ENCODE measurements around the gene S100A16.
"Not testable (repeated sequence)": the region's sequence is repeated elsewhere in the genome, so short reads cannot be mapped to it uniquely, and the experiment has no call there.

Gene S100A16, protein sequence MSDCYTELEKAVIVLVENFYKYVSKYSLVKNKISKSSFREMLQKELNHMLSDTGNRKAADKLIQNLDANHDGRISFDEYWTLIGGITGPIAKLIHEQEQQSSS

DNA sequence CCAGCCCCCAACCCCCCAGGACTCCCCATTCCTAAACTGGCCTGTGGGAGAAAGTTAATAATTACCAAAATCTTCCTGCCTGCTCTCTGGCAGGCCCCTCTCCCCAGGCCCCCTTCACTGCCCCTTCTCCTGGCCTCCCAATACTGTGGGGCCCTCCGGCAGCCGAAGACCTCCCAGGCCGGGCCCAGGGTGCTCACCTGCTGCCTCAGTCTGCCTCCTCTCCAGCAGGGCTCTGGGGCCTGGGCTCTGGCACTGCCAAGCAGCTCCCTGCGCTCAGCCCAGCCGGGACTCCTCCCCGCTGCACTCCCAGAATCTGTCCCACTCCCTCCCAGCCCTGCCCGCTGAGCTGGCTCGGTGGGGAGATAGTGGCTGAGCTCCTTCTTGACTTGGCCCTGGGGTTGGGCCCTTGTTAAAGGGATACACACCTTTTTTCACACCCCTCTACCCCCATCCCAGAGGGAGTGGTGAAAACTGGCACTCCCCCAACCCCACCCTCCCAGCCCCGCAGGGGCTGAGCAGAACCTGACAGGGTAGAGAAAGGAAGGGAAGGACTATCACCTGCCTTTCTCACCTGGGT, at the start of gene S100A16:
S100A16 (minus strand) TSS at position 383 of the 577 bp plus-strand sequence. CDS start 4,986 bp downstream, outside the sequence.
- DNase-seq, result no peak

DNA sequence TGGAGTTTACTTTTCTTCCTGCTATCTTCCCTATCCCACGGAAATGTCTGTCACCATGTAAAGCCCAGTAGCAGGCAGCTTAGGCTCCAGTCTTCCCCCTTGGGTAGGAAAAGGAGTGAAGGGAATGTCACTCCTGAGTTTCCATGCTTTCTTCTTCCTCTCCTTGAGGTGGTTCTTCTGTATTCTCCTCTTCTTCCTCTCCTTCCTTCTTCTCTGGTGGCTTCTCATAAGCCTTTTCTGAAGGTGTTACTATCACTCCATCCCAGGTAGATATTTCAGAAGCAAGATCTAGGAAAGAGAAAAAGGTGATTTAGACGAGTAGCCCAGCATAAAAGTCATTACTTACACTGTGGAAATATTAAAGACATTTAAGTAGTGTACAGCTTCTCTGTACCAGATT, 49.3 kb upstream of the S100A16 start:
- DNase-seq, result no peak

DNA sequence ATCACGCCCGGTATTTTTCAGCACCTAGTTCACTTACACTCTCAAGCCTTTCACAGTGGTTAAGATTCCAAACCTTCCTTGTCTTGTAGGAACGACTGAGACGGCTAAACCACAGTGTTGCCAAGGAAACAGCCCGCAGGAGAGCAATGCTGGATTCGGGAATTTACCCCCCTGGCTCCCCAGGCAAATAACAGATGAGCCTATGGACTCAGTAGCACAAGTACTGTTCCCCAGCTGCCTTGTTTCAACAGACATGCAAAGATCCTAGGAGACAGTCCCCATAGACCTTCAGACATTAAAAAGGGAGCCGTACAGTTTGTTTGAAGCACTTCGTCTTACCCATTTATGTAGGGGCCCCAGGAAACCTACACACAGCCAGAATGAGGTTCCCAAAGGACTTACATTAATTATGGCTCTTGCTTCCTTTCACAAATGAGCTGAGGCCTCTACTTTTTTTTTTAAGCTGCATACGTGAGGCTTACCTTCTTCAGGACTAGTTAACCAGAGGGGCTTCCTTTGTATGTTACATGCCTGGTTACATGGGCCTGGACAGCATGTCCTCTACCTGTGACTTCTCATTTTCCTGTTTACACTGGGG, 48.3 kb upstream of the S100A16 start:
- no peak for DNase-seq

- no peak for DNase-seq
Observed at GRCh38 chr1:153659656-153660055, 46.7 kb upstream of the S100A16 start.

- no peak for DNase-seq
Observed at GRCh38 chr1:153659175-153659534, 46.2 kb upstream of the S100A16 start.

DNA sequence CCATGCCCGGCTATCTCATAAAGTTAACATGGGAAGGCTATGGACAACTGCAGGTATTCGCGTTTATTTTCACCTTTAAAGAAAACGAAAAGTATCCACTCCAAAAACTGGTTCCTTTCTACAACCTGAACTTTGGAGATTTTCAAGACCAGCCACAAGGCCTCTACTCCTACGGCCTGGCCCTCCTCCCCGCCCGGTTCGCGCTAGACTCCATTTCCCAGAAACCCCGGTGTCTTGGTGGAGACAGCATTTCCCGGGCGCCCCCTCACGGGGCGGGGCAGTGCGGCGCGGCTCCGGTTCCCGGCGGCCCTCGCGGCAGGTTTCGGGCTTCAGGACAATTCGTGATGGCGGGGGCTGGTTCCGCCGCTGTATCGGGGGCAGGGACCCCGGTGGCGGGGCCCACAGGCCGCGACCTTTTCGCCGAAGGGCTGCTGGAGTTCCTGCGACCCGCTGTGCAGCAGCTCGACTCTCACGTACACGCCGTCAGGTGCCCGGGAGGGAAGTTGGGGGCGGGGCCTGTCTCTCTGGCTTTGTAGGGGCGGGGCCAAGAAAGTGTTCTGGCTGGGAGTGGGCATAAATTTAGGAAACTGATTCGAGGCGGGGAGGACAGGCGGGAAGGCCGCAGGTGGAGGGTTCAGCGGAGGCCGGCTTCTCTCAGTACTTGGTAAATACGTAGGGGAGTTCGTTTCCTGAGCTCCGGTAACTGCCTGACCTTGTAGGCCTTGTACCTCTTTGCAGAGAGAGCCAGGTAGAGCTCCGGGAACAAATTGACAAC, 45.6 kb upstream of the S100A16 start, which contains the start of gene SNAPIN:
SNAPIN (plus strand) TSS at position 304 of the 775 bp plus-strand sequence; CDS start at position 345, 41 bp downstream.
- DNase-seq, result peak; percentile 87

DNA sequence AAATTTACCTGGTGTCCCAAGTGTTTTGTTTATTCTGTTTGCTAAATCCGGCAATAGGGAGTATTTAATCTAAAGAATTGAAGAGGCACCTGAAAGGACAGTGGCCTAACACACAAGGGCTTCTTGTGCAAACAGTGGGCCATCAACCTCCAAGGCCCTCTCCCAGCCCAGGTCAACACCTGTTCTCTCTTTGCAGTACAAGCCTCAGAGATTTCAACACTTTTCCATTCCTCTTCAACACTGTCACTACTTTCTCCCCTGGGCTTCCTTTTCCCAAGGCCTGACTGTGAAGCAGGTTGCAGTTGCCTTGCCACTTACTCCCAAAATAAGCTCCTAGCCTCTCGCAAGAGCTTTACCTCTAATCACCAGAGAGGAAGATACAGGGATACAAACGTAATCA, 42.4 kb upstream of the S100A16 start:
- DNase-seq, result peak; percentile 55

- DNase-seq, result no peak
Observed at GRCh38 chr1:153652805-153653500, 40.0 kb upstream of the S100A16 start.

GRCh38 chr1:153651771-153652170, 38.8 kb upstream of the S100A16 start:
- peak; percentile 10 for DNase-seq

DNA sequence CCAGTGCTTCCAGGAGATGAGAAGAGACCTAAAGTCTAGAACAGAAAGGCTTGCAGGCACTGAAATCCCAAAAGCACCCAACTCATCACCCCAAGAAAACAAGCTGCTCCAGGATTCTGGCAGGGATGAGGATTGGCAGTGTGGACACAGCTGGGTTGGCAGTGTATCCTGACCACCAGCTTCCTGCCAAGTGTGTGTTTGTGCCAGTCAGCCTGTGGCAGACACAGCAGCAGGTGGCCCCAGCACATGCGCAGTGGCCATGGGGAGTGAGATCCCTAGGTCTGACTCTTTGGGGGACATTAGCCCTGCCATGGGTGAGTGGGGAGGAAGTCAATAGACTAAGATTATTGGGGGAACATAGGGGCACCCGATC, 36.9 kb upstream of the S100A16 start:
- no peak for DNase-seq

DNA sequence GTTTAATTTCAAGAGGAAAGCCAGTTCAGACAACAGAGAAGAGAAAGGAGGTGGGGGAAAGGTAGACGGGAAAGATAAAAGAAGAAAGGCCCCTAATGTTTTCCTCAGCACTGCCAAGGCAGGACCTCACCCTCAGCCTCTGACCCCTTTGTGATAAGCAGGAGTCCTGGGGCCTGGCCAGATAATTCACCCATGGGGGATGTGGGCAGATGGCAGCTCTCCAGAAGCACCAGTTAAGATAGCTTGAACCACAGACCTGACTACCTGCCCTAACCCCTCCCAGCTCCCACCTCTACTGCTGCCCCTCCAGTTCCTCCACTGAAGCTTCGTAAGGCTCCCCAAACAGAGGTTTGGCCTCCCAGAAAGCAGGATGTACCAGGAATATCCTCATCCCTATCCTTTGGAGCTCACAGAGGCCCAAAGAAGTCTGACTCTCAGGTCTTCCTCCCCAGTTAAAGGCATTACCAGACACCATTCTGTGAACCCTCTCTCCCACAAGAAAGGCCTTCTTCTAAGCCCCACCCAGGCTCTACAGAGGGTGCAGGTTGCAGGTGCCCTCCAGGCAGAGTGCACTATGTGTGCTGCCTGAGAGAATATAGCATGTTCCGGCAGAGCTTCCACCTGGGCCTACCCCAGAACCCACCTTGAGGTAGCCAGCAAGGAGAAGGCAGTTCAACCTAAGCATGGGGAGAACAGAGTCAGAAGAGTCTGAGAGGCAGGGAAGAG, 36.4 kb upstream of the S100A16 start:
- no peak for DNase-seq

DNA sequence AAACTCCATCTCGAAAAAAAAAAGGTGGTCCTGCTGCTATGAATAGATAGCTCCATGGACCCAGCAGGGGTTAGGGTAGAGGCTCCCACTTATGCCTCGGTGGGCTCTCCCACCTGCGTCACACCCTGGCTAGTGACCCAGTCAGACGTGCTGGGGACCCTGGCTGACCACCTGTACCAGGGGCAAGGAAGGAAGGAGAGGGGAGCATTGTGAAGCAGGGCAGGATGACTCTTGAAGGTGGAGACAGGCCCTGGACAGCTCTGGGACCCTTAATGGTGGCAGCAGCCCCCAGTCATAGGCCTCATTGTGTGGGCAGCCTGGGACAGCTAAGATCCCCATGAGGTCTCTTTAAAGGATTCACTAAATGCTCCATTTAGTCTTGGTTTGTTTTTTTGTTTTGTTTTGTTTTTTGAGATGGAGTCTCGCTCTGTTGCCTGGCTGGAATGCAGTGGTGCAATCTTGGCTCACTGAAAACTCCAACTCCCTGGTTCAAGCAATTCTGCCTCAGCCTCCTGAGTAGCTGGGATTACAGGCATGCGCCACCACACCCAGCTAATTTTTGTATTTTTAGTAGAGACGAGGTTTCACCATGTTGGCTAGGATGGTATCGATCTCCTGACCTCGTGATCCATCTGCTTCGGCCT, 35.2 kb upstream of the S100A16 start:
- no peak for DNase-seq

DNA sequence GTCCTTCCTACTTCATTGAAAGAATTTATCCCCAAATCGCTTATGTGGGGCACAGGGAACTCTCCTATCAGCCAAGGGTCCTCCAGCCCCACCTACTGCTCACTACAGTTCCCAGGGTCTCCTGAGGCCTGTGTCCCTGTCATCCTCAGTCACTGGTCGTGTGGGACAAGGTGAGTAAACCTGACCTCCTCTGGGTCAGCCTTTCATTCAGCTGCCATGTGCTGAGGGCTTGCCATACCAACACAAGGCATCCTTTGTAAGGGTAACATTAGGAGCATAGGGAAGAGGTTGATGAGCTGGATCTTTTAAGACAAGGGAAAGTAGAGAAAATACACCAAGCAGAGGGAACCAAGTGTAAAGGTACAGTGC, 34.4 kb upstream of the S100A16 start:
- DNase-seq, result no peak

- DNase-seq, result no peak
Observed at GRCh38 chr1:153646672-153647345, 33.9 kb upstream of the S100A16 start.

DNA sequence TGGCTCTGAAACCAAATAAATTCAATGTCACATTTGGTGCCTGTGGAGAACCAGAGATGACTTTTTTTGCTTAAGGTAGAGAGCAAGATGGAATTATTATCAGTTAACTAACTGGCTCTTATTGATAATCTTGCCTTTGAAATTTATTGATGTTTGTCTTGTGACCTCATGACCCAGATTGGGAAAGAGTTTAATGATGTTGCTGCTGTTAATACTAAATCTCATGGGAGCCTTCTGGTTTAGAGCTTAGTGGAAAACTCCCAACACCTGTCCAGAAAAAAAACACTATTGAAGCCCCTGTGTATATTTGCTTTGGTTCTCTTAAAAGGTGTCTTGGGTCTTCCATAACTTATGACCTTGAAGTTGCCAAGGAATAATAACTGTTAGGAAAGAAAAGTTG, 30.9 kb upstream of the S100A16 start:
- DNase-seq, result no peak

DNA sequence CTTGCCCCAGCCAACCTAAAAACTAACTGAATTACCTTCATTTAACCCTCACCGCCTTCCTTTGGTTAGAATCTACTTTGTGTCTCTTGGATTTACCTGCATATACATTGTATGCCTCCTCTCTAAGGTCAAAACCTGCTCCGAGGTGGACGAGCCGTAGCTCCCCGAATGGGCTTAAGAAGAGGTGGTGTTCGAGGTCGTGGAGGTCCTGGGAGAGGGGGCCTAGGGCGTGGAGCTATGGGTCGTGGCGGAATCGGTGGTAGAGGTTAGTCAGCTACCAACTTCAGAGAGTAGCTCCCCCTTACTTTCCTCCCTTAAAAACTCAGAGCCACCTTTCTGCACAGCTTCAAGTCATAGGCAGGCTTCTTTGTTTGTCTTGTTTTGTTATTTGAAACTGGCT, 30.2 kb upstream of the S100A16 start:
- no peak for DNase-seq

GRCh38 chr1:153642161-153642560, 29.2 kb upstream of the S100A16 start:
- DNase-seq, result no peak

- DNase-seq, result no peak
Observed at GRCh38 chr1:153640861-153641260, 27.9 kb upstream of the S100A16 start.

- not testable (repeated sequence) for DNase-seq
Observed at GRCh38 chr1:153640213-153640612, 27.3 kb upstream of the S100A16 start.

- no peak for DNase-seq
Observed at GRCh38 chr1:153639280-153639679, 26.3 kb upstream of the S100A16 start.

- DNase-seq, result no peak
Observed at GRCh38 chr1:153638261-153638660, 25.3 kb upstream of the S100A16 start.

DNA sequence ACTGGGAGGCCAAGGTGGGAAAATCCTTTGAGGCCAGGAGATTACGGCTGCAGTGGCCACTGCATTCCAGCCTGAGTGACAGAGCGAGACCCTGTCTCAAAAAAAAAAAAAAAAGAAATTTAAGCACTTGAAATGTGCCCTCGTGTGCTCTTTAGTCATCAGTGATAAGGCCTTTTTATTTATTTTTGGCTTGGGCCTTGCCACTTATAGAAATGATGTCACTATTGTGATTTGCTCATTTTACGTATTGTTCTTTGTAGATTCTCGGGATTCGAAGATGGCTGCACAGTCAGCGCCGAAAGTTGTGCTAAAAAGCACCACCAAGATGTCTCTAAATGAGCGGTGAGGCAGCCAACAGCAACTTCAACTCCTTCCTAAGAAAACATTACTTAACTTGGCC, 23.4 kb upstream of the S100A16 start:
- DNase-seq, result no peak
